Measurements from ENCODE around the gene GRXCR1.

The GRXCR1 gene

GRCh38 chr4:42942216-42942615 is 49.7 kb downstream of the GRXCR1 start:
- no peaks in the 10 kb centered on the region for H3K36me3 ChIP-seq (ENCODE audit: control insufficient read depth, low read depth, low read length)
- no peaks in the 10 kb centered on the region for H3K27me3 ChIP-seq (ENCODE audit: control insufficient read depth, insufficient read depth, low read length)
- no peaks in the 10 kb centered on the region for H3K4me1 ChIP-seq (ENCODE audit: control insufficient read depth, low read depth, low read length)
- no peak overlapping the region for H3K9ac ChIP-seq (ENCODE audit: low read length)
- H3K9me3 ChIP-seq (ENCODE audit: control insufficient read depth, low read depth, low read length): no peaks in the 10 kb centered on the region
- H3K27ac ChIP-seq (ENCODE audit: low read length): no peak overlapping the region
- H3K4me3 ChIP-seq (ENCODE audit: low read length): no peak overlapping the region

- Histone ChIP-seq H3K27ac (ENCODE audit: low read length) (no peak overlapping the region), H3K27me3 (ENCODE audit: control insufficient read depth, insufficient read depth, low read length) (no peaks in the 10 kb centered on the region), H3K36me3 (ENCODE audit: control insufficient read depth, low read depth, low read length) (no peaks in the 10 kb centered on the region), H3K4me1 (ENCODE audit: control insufficient read depth, low read depth, low read length) (no peaks in the 10 kb centered on the region), H3K4me3 (ENCODE audit: low read length) (no peak overlapping the region), H3K9me3 (ENCODE audit: control insufficient read depth, low read depth, low read length) (no peaks in the 10 kb centered on the region), H3K9ac (ENCODE audit: low read length) (no peak overlapping the region)
These were observed 53.4 kb downstream of the GRXCR1 start for GRCh38 chr4:42945874-42946273.

- Histone ChIP-seq H3K4me3 (ENCODE audit: low read length) (no peak overlapping the region), H3K27me3 (ENCODE audit: control insufficient read depth, insufficient read depth, low read length) (no peaks in the 10 kb centered on the region), H3K27ac (ENCODE audit: low read length) (no peak overlapping the region), H3K4me1 (ENCODE audit: control insufficient read depth, low read depth, low read length) (no peaks in the 10 kb centered on the region), H3K9ac (ENCODE audit: low read length) (no peak overlapping the region), H3K9me3 (ENCODE audit: control insufficient read depth, low read depth, low read length) (peaks cover 7% of the 10 kb centered on the region), H3K36me3 (ENCODE audit: control insufficient read depth, low read depth, low read length) (no peaks in the 10 kb centered on the region)
These were observed 60.8 kb downstream of the GRXCR1 start for GRCh38 chr4:42953321-42953720.

- Histone ChIP-seq H3K9me3 (ENCODE audit: control insufficient read depth, low read depth, low read length) (peaks cover 9% of the 10 kb centered on the region), H3K27ac (ENCODE audit: low read length) (no peak overlapping the region), H3K9ac (ENCODE audit: low read length) (no peak overlapping the region), H3K4me3 (ENCODE audit: low read length) (no peak overlapping the region), H3K36me3 (ENCODE audit: control insufficient read depth, low read depth, low read length) (no peaks in the 10 kb centered on the region), H3K4me1 (ENCODE audit: control insufficient read depth, low read depth, low read length) (no peaks in the 10 kb centered on the region), H3K27me3 (ENCODE audit: control insufficient read depth, insufficient read depth, low read length) (no peaks in the 10 kb centered on the region)
These were observed 62.6 kb downstream of the GRXCR1 start for GRCh38 chr4:42954963-42955669.

- H3K9me3 ChIP-seq (ENCODE audit: control insufficient read depth, low read depth, low read length): peaks cover 9% of the 10 kb centered on the region
- H3K36me3 ChIP-seq (ENCODE audit: control insufficient read depth, low read depth, low read length): no peaks in the 10 kb centered on the region
- H3K9ac ChIP-seq (ENCODE audit: low read length): no peak overlapping the region
- H3K4me3 ChIP-seq (ENCODE audit: low read length): no peak overlapping the region
- H3K27me3 ChIP-seq (ENCODE audit: control insufficient read depth, insufficient read depth, low read length): no peaks in the 10 kb centered on the region
- no peak overlapping the region for H3K27ac ChIP-seq (ENCODE audit: low read length)
- no peaks in the 10 kb centered on the region for H3K4me1 ChIP-seq (ENCODE audit: control insufficient read depth, low read depth, low read length)
These were observed 63.4 kb downstream of the GRXCR1 start for GRCh38 chr4:42955746-42956505.

- H3K9me3 ChIP-seq (ENCODE audit: control insufficient read depth, low read depth, low read length): no peaks in the 10 kb centered on the region
- no peaks in the 10 kb centered on the region for H3K4me1 ChIP-seq (ENCODE audit: control insufficient read depth, low read depth, low read length)
- H3K4me3 ChIP-seq (ENCODE audit: low read length): no peak overlapping the region
- no peaks in the 10 kb centered on the region for H3K27me3 ChIP-seq (ENCODE audit: control insufficient read depth, insufficient read depth, low read length)
- H3K27ac ChIP-seq (ENCODE audit: low read length): no peak overlapping the region
- no peaks in the 10 kb centered on the region for H3K36me3 ChIP-seq (ENCODE audit: control insufficient read depth, low read depth, low read length)
- H3K9ac ChIP-seq (ENCODE audit: low read length): no peak overlapping the region
These were observed 72.8 kb downstream of the GRXCR1 start for GRCh38 chr4:42965326-42965725.

- Histone ChIP-seq H3K9me3 (ENCODE audit: control insufficient read depth, low read depth, low read length) (peaks cover 7% of the 10 kb centered on the region), H3K27ac (ENCODE audit: low read length) (no peak overlapping the region), H3K36me3 (ENCODE audit: control insufficient read depth, low read depth, low read length) (no peaks in the 10 kb centered on the region), H3K9ac (ENCODE audit: low read length) (no peak overlapping the region), H3K27me3 (ENCODE audit: control insufficient read depth, insufficient read depth, low read length) (no peaks in the 10 kb centered on the region), H3K4me1 (ENCODE audit: control insufficient read depth, low read depth, low read length) (no peaks in the 10 kb centered on the region), H3K4me3 (ENCODE audit: low read length) (no peak overlapping the region)
These were observed 93.5 kb downstream of the GRXCR1 start for GRCh38 chr4:42985976-42986375.

- no peak overlapping the region for H3K4me3 ChIP-seq (ENCODE audit: low read length)
- H3K27ac ChIP-seq (ENCODE audit: low read length): no peak overlapping the region
- H3K4me1 ChIP-seq (ENCODE audit: control insufficient read depth, low read depth, low read length): no peaks in the 10 kb centered on the region
- H3K9me3 ChIP-seq (ENCODE audit: control insufficient read depth, low read depth, low read length): no peaks in the 10 kb centered on the region
- no peaks in the 10 kb centered on the region for H3K27me3 ChIP-seq (ENCODE audit: control insufficient read depth, insufficient read depth, low read length)
- H3K36me3 ChIP-seq (ENCODE audit: control insufficient read depth, low read depth, low read length): no peaks in the 10 kb centered on the region
- no peak overlapping the region for H3K9ac ChIP-seq (ENCODE audit: low read length)
These were observed 102.9 kb downstream of the GRXCR1 start for GRCh38 chr4:42995343-42995944.

- Histone ChIP-seq H3K4me1 (ENCODE audit: control insufficient read depth, low read depth, low read length) (no peaks in the 10 kb centered on the region), H3K9me3 (ENCODE audit: control insufficient read depth, low read depth, low read length) (peaks cover 29% of the 10 kb centered on the region), H3K27me3 (ENCODE audit: control insufficient read depth, insufficient read depth, low read length) (no peaks in the 10 kb centered on the region)
These were observed 116.3 kb downstream of the GRXCR1 start for GRCh38 chr4:43008793-43009192.

GRCh38 chr4:43014256-43014655 is 121.7 kb downstream of the GRXCR1 start:
- H3K4me1 ChIP-seq (ENCODE audit: control insufficient read depth, low read depth, low read length): no peaks in the 10 kb centered on the region
- H3K36me3 ChIP-seq (ENCODE audit: control insufficient read depth, low read depth, low read length): no peaks in the 10 kb centered on the region
- no peaks in the 10 kb centered on the region for H3K9me3 ChIP-seq (ENCODE audit: control insufficient read depth, low read depth, low read length)
- H3K27me3 ChIP-seq (ENCODE audit: control insufficient read depth, insufficient read depth, low read length): no peaks in the 10 kb centered on the region
- no peak overlapping the region for H3K27ac ChIP-seq (ENCODE audit: low read length)
- H3K9ac ChIP-seq (ENCODE audit: low read length): no peak overlapping the region
- no peak overlapping the region for H3K4me3 ChIP-seq (ENCODE audit: low read length)

More at GRCh38 chr4:43008793-43009192, 116.3 kb downstream of the GRXCR1 start:
- Histone ChIP-seq H3K36me3 (ENCODE audit: control insufficient read depth, low read depth, low read length) (no peaks in the 10 kb centered on the region), H3K27ac (ENCODE audit: low read length) (no peak overlapping the region), H3K4me3 (ENCODE audit: low read length) (no peak overlapping the region), H3K9ac (ENCODE audit: low read length) (no peak overlapping the region)

GRCh38 chr4:43041632-43042031 is 149.1 kb downstream of the GRXCR1 start:
- Histone ChIP-seq H3K9me3 (ENCODE audit: control insufficient read depth, low read depth, low read length) (no peaks in the 10 kb centered on the region), H3K4me3 (ENCODE audit: low read length) (no peak overlapping the region), H3K4me1 (ENCODE audit: control insufficient read depth, low read depth, low read length) (no peaks in the 10 kb centered on the region), H3K27ac (ENCODE audit: low read length) (no peak overlapping the region), H3K9ac (ENCODE audit: low read length) (no peak overlapping the region), H3K36me3 (ENCODE audit: control insufficient read depth, low read depth, low read length) (no peaks in the 10 kb centered on the region), H3K27me3 (ENCODE audit: control insufficient read depth, insufficient read depth, low read length) (no peaks in the 10 kb centered on the region)

Measured in iPS-18a (cell line).